HG03159 (cell line): Measurements from ENCODE around the gene MRPL28.

Experiments used
- ATAC-seq: cut with Tn5 transposase; IDR thresholded peaks from one replicate; pipeline ENCODE4 v1.9.1; 2021; ENCODE audit warnings: mild to moderate bottlenecking, moderate library complexity; ENCODE audit not compliant: unreplicated experiment

Gene MRPL28

DNA sequence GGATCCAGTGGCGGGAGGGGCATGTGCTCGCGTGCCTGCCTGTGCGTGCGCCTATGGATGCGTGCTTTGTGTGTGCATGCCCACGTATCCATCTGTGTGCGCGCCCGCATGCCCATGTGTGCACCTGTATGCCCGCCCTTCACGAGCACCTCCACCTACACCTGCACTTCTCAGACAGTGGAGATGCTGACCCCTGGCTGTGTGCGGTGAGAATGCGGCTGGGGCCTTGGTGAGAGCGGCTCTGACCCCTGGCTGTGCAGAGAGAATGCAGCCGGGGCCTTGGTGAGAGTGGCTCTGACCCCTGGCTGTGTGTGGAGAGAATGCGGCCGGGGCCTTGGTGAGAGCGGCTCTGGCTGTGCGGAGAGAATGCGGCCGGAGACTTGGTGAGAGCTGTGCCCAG lies 51.7 kb downstream of the MRPL28 start:
- no peak for ATAC-seq

DNA sequence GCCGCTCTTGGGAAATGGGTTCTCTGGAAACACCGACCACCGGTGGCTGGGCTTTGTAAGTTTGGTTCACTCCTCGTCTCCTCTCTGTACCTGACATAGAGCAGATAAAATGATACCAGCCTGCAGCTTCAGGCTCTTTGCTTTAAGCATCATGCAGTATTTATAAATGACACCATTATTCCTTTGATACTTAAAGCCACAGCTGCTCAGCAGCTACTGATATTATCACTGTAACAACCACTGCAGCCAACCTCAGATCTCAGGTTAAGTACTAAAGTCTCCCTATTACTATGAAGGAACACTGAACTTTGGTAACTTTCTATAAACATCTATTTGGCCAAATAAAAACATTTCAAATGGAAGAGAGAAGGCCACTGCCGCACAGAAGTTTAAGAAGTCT lies 52.8 kb downstream of the MRPL28 start:
- no peak for ATAC-seq
